Right cardiac atrium (tissue), 5 donors: ENCODE measurements around the gene TMEM120B. TPM values are rescaled to one million over a fixed set of nuclear protein-coding genes. Genes with fewer than 3 reads are reported as not detected.

Experiments
- ATAC-seq, 2 donors: fragments of 200-7000 bp; cut with Tn5 transposase; one replicate each; pipeline versions ENCODE4 v1.8.0 to v1.9.1; 2020; ENCODE audit warnings: moderate library complexity in 2 of 2, mild to moderate bottlenecking in 1 of 2
- DNase-seq, 3 donors: peaks; one replicate each; pipeline ENCODE4 v3.0.0-alpha.2; 2020
- H3K27ac ChIP-seq: one replicate; pipeline ENCODE4 v1.5.1; 2013; ENCODE audit warnings: mild to moderate bottlenecking, low read length, control low read depth, moderate library complexity
- H3K27me3 ChIP-seq: one replicate; pipeline ENCODE4 v1.6.1; 2013; ENCODE audit not compliant: control insufficient read depth, insufficient read depth
- H3K4me1 ChIP-seq: one replicate; pipeline ENCODE4 v1.6.1; 2013; ENCODE audit warnings: low read length; ENCODE audit not compliant: control insufficient read depth, insufficient read depth
- H3K4me3 ChIP-seq: one replicate; pipeline ENCODE4 v1.5.1; 2013; ENCODE audit warnings: low read length, control low read depth
- H3K9me3 ChIP-seq: one replicate; pipeline ENCODE4 v1.6.1; 2013; ENCODE audit warnings: low read length; ENCODE audit not compliant: control insufficient read depth
- WGBS: extraction: QIAGEN DNeasy Blood & Tissue Kit; methylation state at CpG from one replicate; pipeline ENCODE4 v1.1.7; 2013; 5-methylcytosine and 5-hydroxymethylcytosine counted together
- intact Hi-C, 4 donors: fragments of 100-400 bp; cut with DNase I; formaldehyde crosslinking; loops; one replicate each; pipeline versions ENCODE4 v1.11.0 to v1.14.0; 2022 to 2023
- polyA plus RNA-seq: library from polyadenylated mRNA; stranded (reverse); fragments of 200-250 nt; gene quantifications from one replicate; pipeline ENCODE4 v1.2.3, GENCODE V29; 2013
- total RNA-seq, 4 donors: library from RNA; stranded (reverse); fragmentation: NEBNext Ultra II Directional; extraction: Animal tissue kit (Norgen Biotek cat#: 25700); gene quantifications; one replicate each; pipeline ENCODE4 v1.2.1, GENCODE V29; 2021
- donor health status: healthy with polysubstance abuse.
- donor health status: DM: no; HTN: yes; CAD: no.
- donor health status: DM: no; HTN: no; CAD: no.
- donor health status: DM: no; HTN: yes; CAD: no; lungs with severe emphysema.
- donor health status: DM: yes; HTN: yes; CAD: no.

The TMEM120B gene
- total and polyA plus RNA-seq, 5 donors, result 5.8 to 7.6 (median 6.7) TPM

DNA sequence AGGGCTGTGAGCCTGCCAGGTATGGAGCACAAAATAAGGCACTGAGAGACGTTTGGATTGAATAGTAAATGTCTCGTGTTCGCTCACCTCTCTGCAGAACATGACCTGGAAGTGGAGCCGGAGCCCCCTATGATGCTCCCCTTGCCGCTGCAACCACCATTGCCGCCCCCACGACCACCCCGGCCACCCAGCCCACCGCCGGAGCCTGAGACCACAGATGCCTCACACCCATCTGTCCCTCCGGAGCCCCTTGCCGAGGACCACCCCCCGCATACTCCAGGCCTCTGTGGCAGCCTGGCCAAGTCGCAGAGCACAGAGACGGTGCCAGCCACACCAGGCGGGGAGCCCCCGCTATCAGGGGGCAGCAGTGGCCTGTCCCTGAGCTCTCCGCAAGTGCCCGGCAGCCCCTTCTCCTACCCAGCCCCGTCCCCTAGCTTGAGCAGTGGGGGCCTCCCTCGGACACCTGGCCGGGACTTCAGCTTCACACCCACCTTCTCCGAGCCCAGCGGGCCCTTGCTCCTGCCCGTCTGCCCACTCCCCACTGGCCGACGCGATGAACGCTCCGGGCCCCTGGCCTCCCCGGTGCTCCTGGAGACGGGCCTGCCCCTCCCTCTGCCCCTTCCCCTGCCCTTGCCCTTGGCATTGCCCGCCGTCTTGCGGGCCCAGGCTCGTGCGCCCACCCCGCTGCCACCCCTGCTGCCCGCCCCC lies 110.0 kb downstream of the TMEM120B start:
- Histone ChIP-seq H3K4me1 (no peaks in the 10 kb centered on the region), H3K27me3 (no peaks in the 10 kb centered on the region), H3K4me3 (no peak overlapping the region), H3K9me3 (no peaks in the 10 kb centered on the region), H3K27ac (no peak overlapping the region)
- WGBS, result 88% methylated on average over 39 of the region's 39 CpGs
- ATAC-seq, result peak in 1 of 2 donors; percentile 5
- intact Hi-C loops, result no loop called here
- no peak for DNase-seq

GRCh38 chr12:121823101-121823726 lies 110.7 kb downstream of the TMEM120B start:
- Histone ChIP-seq H3K27ac (no peak overlapping the region), H3K4me1 (no peaks in the 10 kb centered on the region), H3K9me3 (no peaks in the 10 kb centered on the region), H3K4me3 (no peak overlapping the region), H3K27me3 (no peaks in the 10 kb centered on the region)
- ATAC-seq, result peak in 1 of 2 donors; percentile 14
- intact Hi-C loops, result no loop called here
- WGBS, result 84% methylated on average over 36 of the region's 36 CpGs
- peak in 1 of 3 donors; percentile 70 for DNase-seq

- Histone ChIP-seq H3K4me1 (no peaks in the 10 kb centered on the region), H3K4me3 (no peak overlapping the region), H3K27me3 (no peaks in the 10 kb centered on the region), H3K9me3 (no peaks in the 10 kb centered on the region), H3K27ac (no peak overlapping the region)
- WGBS, result 76% methylated on average over 12 of the region's 12 CpGs
- intact Hi-C loops, result no loop called here
- DNase-seq (no peak), ATAC-seq (no peak)
These were observed 111.2 kb downstream of the TMEM120B start for GRCh38 chr12:121823727-121824115.

DNA sequence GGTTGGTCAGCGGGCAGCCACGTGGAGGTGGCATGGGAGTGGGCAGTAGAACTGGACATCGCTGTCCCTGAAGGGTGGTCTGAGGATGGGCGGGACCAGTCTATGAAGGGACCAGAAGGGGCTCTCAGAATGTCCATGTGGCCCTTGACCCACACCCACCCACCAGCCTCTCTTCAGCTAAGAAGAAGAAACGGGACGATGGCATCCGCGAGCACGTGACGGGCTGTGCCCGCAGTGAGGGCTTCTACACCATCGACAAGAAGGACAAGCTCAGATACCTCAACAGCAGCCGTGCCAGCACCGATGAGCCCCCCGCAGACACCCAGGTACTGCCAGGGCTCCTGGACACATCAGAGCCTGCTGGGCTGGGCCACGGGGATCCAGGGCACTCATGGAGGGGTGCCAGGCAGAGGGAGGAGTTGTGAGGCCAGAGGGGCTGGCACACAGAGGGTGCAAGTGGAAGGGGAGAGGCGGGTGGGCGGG lies 112.5 kb downstream of the TMEM120B start:
- Histone ChIP-seq H3K27me3 (no peaks in the 10 kb centered on the region), H3K4me1 (no peaks in the 10 kb centered on the region), H3K4me3 (no peak overlapping the region), H3K9me3 (no peaks in the 10 kb centered on the region), H3K27ac (no peak overlapping the region)
- intact Hi-C loops, result no loop called here
- ATAC-seq, result peak in 1 of 2 donors; percentile 24
- DNase-seq, result peak in 2 of 3 donors; percentile 66 to 76
- 87% methylated on average over 18 of the region's 18 CpGs for WGBS

- Histone ChIP-seq H3K9me3 (no peaks in the 10 kb centered on the region), H3K4me1 (no peaks in the 10 kb centered on the region), H3K4me3 (no peak overlapping the region), H3K27ac (no peak overlapping the region), H3K27me3 (no peaks in the 10 kb centered on the region)
- WGBS, result 82% methylated on average over 18 of the region's 18 CpGs
- intact Hi-C loops, result no loop called here
- ATAC-seq (no peak), DNase-seq (no peak)
These were observed 114.0 kb downstream of the TMEM120B start for GRCh38 chr12:121826318-121827150.

DNA sequence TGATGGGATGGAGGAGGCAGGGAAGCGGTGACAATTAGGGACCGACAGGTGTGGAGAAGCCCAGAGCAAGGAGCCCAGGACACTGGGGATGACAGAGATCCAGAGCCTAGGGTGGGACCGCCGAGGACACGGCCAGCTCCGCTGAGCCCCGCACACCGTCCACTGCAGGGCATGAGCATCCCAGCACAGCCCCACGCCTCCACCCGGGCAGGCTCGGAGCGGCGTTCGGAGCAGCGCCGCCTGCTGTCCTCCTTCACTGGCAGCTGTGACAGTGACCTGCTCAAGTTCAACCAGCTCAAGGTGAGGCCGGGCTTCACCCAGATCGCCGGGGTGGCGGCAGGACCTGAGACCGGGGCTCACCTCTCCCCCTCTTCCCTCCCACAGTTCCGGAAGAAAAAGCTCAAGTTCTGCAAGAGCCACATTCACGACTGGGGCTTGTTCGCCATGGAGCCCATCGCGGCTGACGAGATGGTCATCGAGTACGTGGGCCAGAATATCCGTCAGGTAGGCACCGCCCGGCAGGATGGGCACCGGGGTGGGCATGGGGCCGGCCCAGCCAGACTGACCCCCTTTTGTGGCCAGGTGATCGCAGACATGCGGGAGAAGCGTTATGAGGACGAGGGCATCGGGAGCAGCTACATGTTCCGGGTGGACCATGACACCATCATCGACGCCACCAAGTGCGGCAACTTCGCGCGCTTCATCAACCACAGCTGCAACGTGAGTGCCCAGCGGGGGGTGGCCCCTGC lies 115.0 kb downstream of the TMEM120B start:
- WGBS, result 93% methylated on average over 48 of the region's 48 CpGs
- intact Hi-C loops, result no loop called here
- Histone ChIP-seq H3K27ac (no peak overlapping the region), H3K9me3 (no peaks in the 10 kb centered on the region), H3K4me1 (no peaks in the 10 kb centered on the region), H3K27me3 (no peaks in the 10 kb centered on the region), H3K4me3 (no peak overlapping the region)
- DNase-seq (no peak), ATAC-seq (no peak)

DNA sequence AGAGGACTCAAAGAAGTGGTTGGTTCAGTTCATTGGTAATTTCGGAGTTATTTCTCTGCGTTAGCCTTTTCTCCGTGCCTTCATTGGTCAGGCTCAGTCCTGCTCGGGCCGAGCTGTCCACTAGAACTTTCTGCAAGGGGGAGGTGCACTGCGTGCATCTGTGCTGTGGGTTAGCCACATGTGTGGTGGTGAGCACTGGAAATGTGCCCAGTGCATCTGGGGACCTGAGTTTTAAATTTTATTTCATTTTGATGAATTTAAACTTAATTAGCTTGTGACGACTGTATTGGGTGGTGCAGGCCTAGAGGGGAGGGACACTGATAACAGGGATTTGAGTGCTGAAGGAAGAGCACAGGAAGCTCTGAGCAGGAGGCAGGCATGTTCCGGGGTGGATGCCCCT lies 115.8 kb downstream of the TMEM120B start:
- H3K4me3 ChIP-seq, result no peak overlapping the region
- H3K4me1 ChIP-seq, result no peaks in the 10 kb centered on the region
- no peaks in the 10 kb centered on the region for H3K9me3 ChIP-seq
- DNase-seq (no peak), ATAC-seq (no peak)
- H3K27me3 ChIP-seq, result no peaks in the 10 kb centered on the region
- WGBS, result 92% methylated on average over 8 of the region's 8 CpGs
- no peak overlapping the region for H3K27ac ChIP-seq
- intact Hi-C loops, result no loop called here

GRCh38 chr12:121828826-121829225 lies 116.3 kb downstream of the TMEM120B start:
- Histone ChIP-seq H3K4me1 (no peaks in the 10 kb centered on the region), H3K27me3 (no peaks in the 10 kb centered on the region), H3K9me3 (no peaks in the 10 kb centered on the region), H3K4me3 (no peak overlapping the region), H3K27ac (no peak overlapping the region)
- no peak for ATAC-seq
- WGBS, result 89% methylated on average over 9 of the region's 9 CpGs
- intact Hi-C loops, result no loop called here
- DNase-seq, result no peak

GRCh38 chr12:121829250-121829918 lies 116.8 kb downstream of the TMEM120B start:
- ATAC-seq, result no peak

DNA sequence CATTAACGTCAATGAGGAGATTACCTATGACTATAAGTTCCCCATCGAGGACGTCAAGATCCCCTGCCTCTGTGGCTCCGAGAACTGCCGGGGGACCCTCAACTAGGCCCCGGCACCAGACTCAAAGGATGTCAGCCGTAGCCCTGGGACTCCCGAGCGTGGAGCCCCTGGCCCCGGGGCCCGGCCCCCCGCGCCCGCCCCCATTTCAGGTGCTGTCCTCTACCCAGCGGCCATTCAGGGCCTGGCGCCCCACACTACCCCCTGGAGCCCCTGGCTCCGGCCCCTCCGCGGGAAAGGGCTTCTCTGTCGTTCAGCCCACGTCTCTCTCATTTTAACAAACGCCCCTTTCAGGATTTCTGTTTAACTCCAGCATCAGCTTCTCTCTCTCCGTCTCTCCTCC lies 117.6 kb downstream of the TMEM120B start:
- no peak for DNase-seq
- H3K27ac ChIP-seq, result no peak overlapping the region
- 88% methylated on average over 23 of the region's 23 CpGs for WGBS
- H3K4me3 ChIP-seq, result no peak overlapping the region
- H3K27me3 ChIP-seq, result no peaks in the 10 kb centered on the region
- no peaks in the 10 kb centered on the region for H3K4me1 ChIP-seq
- ATAC-seq, result no peak
- intact Hi-C loops, result no loop called here
- H3K9me3 ChIP-seq, result no peaks in the 10 kb centered on the region

More at GRCh38 chr12:121829250-121829918, 116.8 kb downstream of the TMEM120B start:
- WGBS, result 76% methylated on average over 7 of the region's 7 CpGs
- no peak overlapping the region for H3K27ac ChIP-seq
- no peaks in the 10 kb centered on the region for H3K4me1 ChIP-seq
- H3K4me3 ChIP-seq, result no peak overlapping the region
- DNase-seq, result no peak
- intact Hi-C loops, result no loop called here
- H3K27me3 ChIP-seq, result no peaks in the 10 kb centered on the region
- H3K9me3 ChIP-seq, result no peaks in the 10 kb centered on the region
